NOMO-1 treated with dmso at 0.1 percent for 144 hours (cell line): ENCODE results near the gene MPZL1.
"Not testable (repeated sequence)": the region's sequence is repeated elsewhere in the genome, so short reads cannot be mapped to it uniquely, and the experiment has no call there.

ENCODE experiments used
- DNase-seq: peaks from one replicate; lab custom pipeline; 2025; ENCODE audit not compliant: unreplicated experiment; lab: John Stamatoyannopoulos, UW

The MPZL1 gene

GRCh38 chr1:167718914-167719691 lies 2.7 kb upstream of the MPZL1 start:
- DNase-seq = no peak

GRCh38 chr1:167719715-167720421 lies 1.9 kb upstream of the MPZL1 start:
- not testable (repeated sequence) for DNase-seq

GRCh38 chr1:167720965-167721616 lies 691 bp upstream of the MPZL1 start:
- DNase-seq = peak; percentile 41

GRCh38 chr1:167722152-167722869 lies 529 bp downstream of the MPZL1 start:
- DNase-seq = no peak

- DNase-seq = no peak
Measured at GRCh38 chr1:167722870-167723251, 1.1 kb downstream of the MPZL1 start.

- DNase-seq = no peak
Measured at GRCh38 chr1:167723707-167724323, 2.0 kb downstream of the MPZL1 start.

GRCh38 chr1:167726008-167726407 lies 4.2 kb downstream of the MPZL1 start:
- no peak for DNase-seq

GRCh38 chr1:167728818-167729410 lies 7.1 kb downstream of the MPZL1 start:
- no peak for DNase-seq

GRCh38 chr1:167734227-167734626 lies 12.4 kb downstream of the MPZL1 start:
- DNase-seq = no peak

- no peak for DNase-seq
Measured at GRCh38 chr1:167734841-167735240, 13.1 kb downstream of the MPZL1 start.

- DNase-seq = no peak
Measured at GRCh38 chr1:167737169-167737568, 15.4 kb downstream of the MPZL1 start.

- no peak for DNase-seq
Measured at GRCh38 chr1:167738158-167738557, 16.4 kb downstream of the MPZL1 start.

GRCh38 chr1:167739752-167740151 lies 18.0 kb downstream of the MPZL1 start:
- no peak for DNase-seq

GRCh38 chr1:167741103-167741502 lies 19.3 kb downstream of the MPZL1 start:
- not testable (repeated sequence) for DNase-seq

- DNase-seq = not testable (repeated sequence)
Measured at GRCh38 chr1:167742392-167743057, 20.7 kb downstream of the MPZL1 start.

GRCh38 chr1:167744901-167745300 lies 23.1 kb downstream of the MPZL1 start:
- no peak for DNase-seq

- DNase-seq = no peak
Measured at GRCh38 chr1:167746013-167746672, 24.4 kb downstream of the MPZL1 start.

- no peak for DNase-seq
Measured at GRCh38 chr1:167746988-167747655, 25.3 kb downstream of the MPZL1 start.

GRCh38 chr1:167747988-167748387 lies 26.2 kb downstream of the MPZL1 start:
- no peak for DNase-seq
